PFSK-1 (cell line): Measurements from ENCODE around the gene OTUD5.

Experiments used
- POLR2AphosphoS5 ChIP-seq: IDR thresholded peaks from 2 replicates; pipeline ENCODE4 v1.6.1; 2012; ENCODE audit warnings: low read depth, mild to moderate bottlenecking, control low read depth, low read length, moderate library complexity
- SIN3A ChIP-seq: IDR thresholded peaks from 2 replicates; pipeline ENCODE4 v1.6.1; 2012; ENCODE audit warnings: mild to moderate bottlenecking, low read length, moderate library complexity, borderline replicate concordance; ENCODE audit not compliant: insufficient read depth
- TAF1 ChIP-seq: IDR thresholded peaks from 2 replicates; pipeline ENCODE4 v1.6.1; 2012; ENCODE audit warnings: low read length, control low read depth, borderline replicate concordance; ENCODE audit not compliant: insufficient read depth
- TF ChIP-seq, protein P1 (sequence below), 2 experiments: IDR thresholded peaks; 2 replicates each; pipeline versions ENCODE4 v1.6.1 to v1.8.0; 2011 to 2012; ENCODE audit warnings: low read depth in 2 of 2, low read length in 2 of 2, control low read depth in 1 of 2, inconsistent platforms in 1 of 2, mild to moderate bottlenecking in 1 of 2, moderate library complexity in 1 of 2; ENCODE audit not compliant: insufficient read depth in 1 of 2

DNA sequence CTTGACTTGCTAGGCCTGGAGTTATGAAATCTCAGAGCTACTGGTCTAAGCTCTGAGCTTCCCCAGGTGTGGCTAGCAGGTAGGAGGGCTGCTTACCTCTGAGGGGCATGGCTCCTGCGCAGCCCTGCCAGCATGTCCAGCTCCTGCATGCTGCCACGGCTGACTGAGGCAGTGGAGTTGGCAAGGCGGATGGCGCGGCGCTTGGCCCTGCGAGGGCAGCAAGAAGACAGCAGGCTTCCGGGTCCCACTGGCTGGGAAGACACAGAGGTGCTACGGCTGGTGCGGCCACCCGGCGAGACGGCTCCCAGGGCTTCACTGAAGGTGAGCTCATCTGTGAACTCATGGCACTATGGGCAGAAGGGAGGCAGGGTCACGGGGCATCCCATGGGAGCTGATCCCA is 8.6 kb upstream of the OTUD5 start:
- no peak for TF ChIP-seq POLR2AphosphoS5
- no peak for TF ChIP-seq SIN3A
- TF ChIP-seq, protein P1, sequence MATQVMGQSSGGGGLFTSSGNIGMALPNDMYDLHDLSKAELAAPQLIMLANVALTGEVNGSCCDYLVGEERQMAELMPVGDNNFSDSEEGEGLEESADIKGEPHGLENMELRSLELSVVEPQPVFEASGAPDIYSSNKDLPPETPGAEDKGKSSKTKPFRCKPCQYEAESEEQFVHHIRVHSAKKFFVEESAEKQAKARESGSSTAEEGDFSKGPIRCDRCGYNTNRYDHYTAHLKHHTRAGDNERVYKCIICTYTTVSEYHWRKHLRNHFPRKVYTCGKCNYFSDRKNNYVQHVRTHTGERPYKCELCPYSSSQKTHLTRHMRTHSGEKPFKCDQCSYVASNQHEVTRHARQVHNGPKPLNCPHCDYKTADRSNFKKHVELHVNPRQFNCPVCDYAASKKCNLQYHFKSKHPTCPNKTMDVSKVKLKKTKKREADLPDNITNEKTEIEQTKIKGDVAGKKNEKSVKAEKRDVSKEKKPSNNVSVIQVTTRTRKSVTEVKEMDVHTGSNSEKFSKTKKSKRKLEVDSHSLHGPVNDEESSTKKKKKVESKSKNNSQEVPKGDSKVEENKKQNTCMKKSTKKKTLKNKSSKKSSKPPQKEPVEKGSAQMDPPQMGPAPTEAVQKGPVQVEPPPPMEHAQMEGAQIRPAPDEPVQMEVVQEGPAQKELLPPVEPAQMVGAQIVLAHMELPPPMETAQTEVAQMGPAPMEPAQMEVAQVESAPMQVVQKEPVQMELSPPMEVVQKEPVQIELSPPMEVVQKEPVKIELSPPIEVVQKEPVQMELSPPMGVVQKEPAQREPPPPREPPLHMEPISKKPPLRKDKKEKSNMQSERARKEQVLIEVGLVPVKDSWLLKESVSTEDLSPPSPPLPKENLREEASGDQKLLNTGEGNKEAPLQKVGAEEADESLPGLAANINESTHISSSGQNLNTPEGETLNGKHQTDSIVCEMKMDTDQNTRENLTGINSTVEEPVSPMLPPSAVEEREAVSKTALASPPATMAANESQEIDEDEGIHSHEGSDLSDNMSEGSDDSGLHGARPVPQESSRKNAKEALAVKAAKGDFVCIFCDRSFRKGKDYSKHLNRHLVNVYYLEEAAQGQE (IDR thresholded peaks at IDR 0.05; ENCODE audit: insufficient read depth in 1 of 2, low read depth in 2 of 2, low read length in 2 of 2) = no peak
- no peak for TF ChIP-seq TAF1
